Measurements from ENCODE around the gene KDM6A. TPM values are rescaled to one million over a fixed set of nuclear protein-coding genes. Genes with fewer than 3 reads are reported as not detected.

KDM6A gene
- total and polyA plus RNA-seq, 9 of the 15 experiments (the other 6 are each of a cell fraction or from before 2014, with no cell fraction given): 8.4 to 34.3 (median 22.9) TPM

- no peak for TF ChIP-seq UBTF (IDR thresholded peaks at IDR 0.05; ENCODE audit: borderline replicate concordance in 1 of 2, low read depth in 2 of 2, low read length in 2 of 2)
- TF ChIP-seq AFF1 (IDR thresholded peaks at IDR 0.05; ENCODE audit: low read depth in 1 of 2, partially characterized antibody in 2 of 2): no peak
- TF ChIP-seq FOXA1 (IDR thresholded peaks at IDR 0.05; ENCODE audit: borderline replicate concordance): no peak
- TF ChIP-seq CBFB (CRISPR knock-in tag; IDR thresholded peaks at IDR 0.05): no peak
- 0 out of 2 replicates have a peak, but pooled peaks have one; percentile 32 for TF ChIP-seq SMARCC2 (IDR thresholded peaks at IDR 0.05; ENCODE audit: low read depth)
- no peak for TF ChIP-seq PATZ1 (CRISPR knock-in tag; IDR thresholded peaks at IDR 0.05; ENCODE audit: borderline replicate concordance)
- TF ChIP-seq CBX2 (IDR thresholded peaks at IDR 0.05; ENCODE audit: insufficient read depth, low read length, poor library complexity, severe bottlenecking): no peak
- TF ChIP-seq ARID1B (IDR thresholded peaks at IDR 0.05): peak; percentile 60
- no peak for TF ChIP-seq TFAP4 (CRISPR knock-in tag; IDR thresholded peaks at IDR 0.05; ENCODE audit: borderline replicate concordance)
- no peak for TF ChIP-seq RAD21 (CRISPR knock-in tag; conservative IDR thresholded peaks at IDR 0.05 in 1 of 2, IDR thresholded peaks at IDR 0.05 in 1 of 2)
- no peak for TF ChIP-seq SMAD4 (CRISPR knock-in tag; conservative IDR thresholded peaks at IDR 0.05)
- TF ChIP-seq ZNF239 (CRISPR knock-in tag; IDR thresholded peaks at IDR 0.05): no peak
- peak; percentile 49; the same call in 1 of the 2 replicates for TF ChIP-seq ATF7 (IDR thresholded peaks at IDR 0.05)
- no peak for TF ChIP-seq ESRRA (IDR thresholded peaks at IDR 0.05; ENCODE audit: borderline replicate concordance, low read depth)
- no peak for TF ChIP-seq TCF7 (IDR thresholded peaks at IDR 0.05; ENCODE audit: borderline replicate concordance)
- TF ChIP-seq ZNF79 (CRISPR knock-in tag; IDR thresholded peaks at IDR 0.05; ENCODE audit: low read depth): no peak
- TF ChIP-seq PPARD (CRISPR knock-in tag; IDR thresholded peaks at IDR 0.05): no peak
- no peak for TF ChIP-seq GATAD2B (IDR thresholded peaks at IDR 0.05; ENCODE audit: borderline replicate concordance)
- no peak for TF ChIP-seq XRCC4 (IDR thresholded peaks at IDR 0.05; ENCODE audit: extremely low read depth, insufficient read depth, insufficient read length)
Measured at GRCh38 chrX:44903107-44903506, 30.1 kb downstream of the KDM6A start (continued).
